Stimulated activated naive B cell treated with anti-CD40 and anti-IgM and Interleukin-4, amounts not matched to agents 10 μg/mL and 1 μg/mL and 100 μg/mL, for 72 hours (primary cell): ENCODE results near the gene UBN1.
"Not testable (repeated sequence)": the region's sequence is repeated elsewhere in the genome, so short reads cannot be mapped to it uniquely, and the experiment has no call there.

Experiments used
- ATAC-seq, 2 donors: fragments of 150-1000 bp; cut with Tn5 transposase; replicated peaks; 2 replicates each; pipeline ENCODE4 v1.10.0; 2021; ENCODE audit warnings: moderate library complexity in 1 of 2
- DNase-seq: peaks from one replicate; pipeline ENCODE4 v3.0.0; 2021
- H3K27ac Mint-ChIP-seq: one replicate; pipeline ENCODE4 v1.8.0; 2022; ENCODE audit warnings: mild to moderate bottlenecking, mixed read lengths
- H3K27me3 Mint-ChIP-seq, 2 donors: one replicate each; pipeline ENCODE4 v1.8.0; 2022; ENCODE audit warnings: mixed read lengths in 2 of 2
- H3K36me3 Mint-ChIP-seq, 2 donors: one replicate each; pipeline ENCODE4 v1.8.0; 2022; ENCODE audit warnings: mixed read lengths in 2 of 2, mild to moderate bottlenecking in 1 of 2
- H3K4me1 Mint-ChIP-seq, 2 donors: one replicate each; pipeline ENCODE4 v1.8.0; 2022; ENCODE audit warnings: mixed read lengths in 2 of 2, mild to moderate bottlenecking in 1 of 2
- H3K4me3 Mint-ChIP-seq, 2 donors: one replicate each; pipeline ENCODE4 v1.8.0; 2022; ENCODE audit warnings: mild to moderate bottlenecking in 2 of 2, mixed read lengths in 2 of 2, moderate library complexity in 1 of 2
- H3K9me3 Mint-ChIP-seq, 2 donors: one replicate each; pipeline ENCODE4 v1.8.0; 2022; ENCODE audit warnings: mixed read lengths in 2 of 2, mild to moderate bottlenecking in 1 of 2

UBN1 gene

DNA sequence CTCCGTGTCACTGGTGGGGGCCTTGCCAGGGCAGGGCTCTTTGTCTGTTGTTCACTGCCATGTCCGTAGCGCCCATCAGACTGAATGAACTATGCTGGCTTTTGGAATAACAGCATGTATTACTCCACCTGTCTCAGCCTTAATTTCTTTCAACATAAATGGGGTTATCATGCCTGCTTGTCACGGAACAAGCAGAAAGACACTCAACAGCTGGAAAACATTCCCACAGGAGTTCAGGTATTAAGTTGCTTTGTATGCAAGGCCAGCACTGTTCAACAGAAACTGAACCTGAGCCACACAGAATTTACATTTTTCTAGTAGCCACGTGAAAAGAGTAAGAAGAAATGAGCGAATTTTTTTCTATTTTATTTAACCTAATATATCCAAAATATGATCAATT is 76.6 kb downstream of the UBN1 start:
- Mint-ChIP-seq H3K27ac (no peak overlapping the region), H3K4me3 (no peak overlapping the region), H3K27me3 (peaks cover 19 to 21% of the 10 kb centered on the region in 2 donors), H3K9me3 (peaks cover 8 to 14% of the 10 kb centered on the region in 2 donors), H3K4me1 (no peaks in the 10 kb centered on the region), H3K36me3 (peaks cover 5 to 6% of the 10 kb centered on the region in 2 donors)
- DNase-seq (no peak), ATAC-seq (no peak)

DNA sequence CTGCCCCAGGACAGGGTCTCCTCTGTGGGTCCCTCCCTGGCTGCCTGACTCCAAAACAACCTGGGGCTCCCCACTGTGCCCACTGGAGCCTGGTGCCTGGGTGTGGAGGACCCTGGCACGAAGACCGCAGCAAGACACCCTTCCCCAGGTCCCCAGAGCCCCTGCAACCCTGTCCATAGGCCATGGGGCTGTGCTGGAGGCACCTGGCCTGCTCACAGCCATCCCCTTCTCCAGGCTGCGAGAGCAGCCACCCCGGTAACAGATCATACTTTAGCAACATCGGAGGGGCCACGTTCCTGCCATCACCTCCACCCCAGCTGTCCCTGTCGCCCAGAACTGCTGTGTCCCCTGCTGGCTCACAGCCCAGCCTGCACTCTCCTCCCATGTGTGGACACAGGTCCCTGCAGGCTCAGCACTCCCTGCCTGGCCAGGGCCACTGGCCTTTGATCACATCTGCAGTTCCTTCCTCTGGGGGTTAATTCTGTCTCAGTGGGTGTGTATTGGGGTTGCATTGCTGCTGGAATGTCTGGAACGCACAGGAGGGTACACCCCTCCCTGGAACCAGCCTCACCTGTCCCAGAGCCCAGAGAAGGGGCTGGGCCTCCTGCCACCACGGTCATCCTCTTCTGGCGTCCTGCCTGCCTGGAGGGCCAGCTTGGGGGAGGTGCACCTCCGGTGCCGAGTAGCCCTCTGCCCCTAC is 77.5 kb downstream of the UBN1 start:
- H3K27ac Mint-ChIP-seq = no peak overlapping the region
- DNase-seq = no peak

GRCh38 chr16:4925293-4925607 is 78.0 kb downstream of the UBN1 start:
- no peak overlapping the region for H3K4me3 Mint-ChIP-seq
- DNase-seq (no peak), ATAC-seq (no peak)
- H3K27ac Mint-ChIP-seq = no peak overlapping the region
- peaks cover 11 to 14% of the 10 kb centered on the region in 2 donors for H3K9me3 Mint-ChIP-seq
- H3K27me3 Mint-ChIP-seq = peaks cover 18 to 26% of the 10 kb centered on the region in 2 donors
- H3K4me1 Mint-ChIP-seq = no peaks in the 10 kb centered on the region
- H3K36me3 Mint-ChIP-seq = peaks cover 6 to 10% of the 10 kb centered on the region in 2 donors

More for the DNA sequence above, 77.5 kb downstream of the UBN1 start:
- H3K36me3 Mint-ChIP-seq = peaks cover 6 to 10% of the 10 kb centered on the region in 2 donors
- ATAC-seq = no peak
- peaks cover 11 to 14% of the 10 kb centered on the region in 2 donors for H3K9me3 Mint-ChIP-seq
- H3K4me1 Mint-ChIP-seq = no peaks in the 10 kb centered on the region
- H3K27me3 Mint-ChIP-seq = peaks cover 17 to 26% of the 10 kb centered on the region in 2 donors
- no peak overlapping the region for H3K4me3 Mint-ChIP-seq

DNA sequence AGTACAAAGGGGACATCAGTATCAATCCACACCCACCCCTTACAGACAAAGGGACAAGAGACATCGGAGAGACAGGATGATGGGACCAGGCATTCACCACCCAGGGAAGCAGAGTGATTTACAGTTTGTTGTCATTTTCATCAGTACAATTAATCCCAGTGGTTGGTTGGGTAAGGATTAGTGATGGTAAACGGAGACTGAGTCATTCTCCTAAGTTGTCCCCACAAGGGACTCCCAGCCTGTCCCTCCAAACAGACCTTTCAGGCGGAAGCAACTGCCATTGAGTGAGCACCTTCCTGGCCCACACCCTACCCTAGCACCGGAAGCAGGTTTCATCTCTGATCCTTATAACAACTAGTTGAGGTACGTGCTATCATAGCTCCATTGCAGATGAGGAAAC is 78.5 kb downstream of the UBN1 start:
- DNase-seq (no peak), ATAC-seq (no peak)
- H3K9me3 Mint-ChIP-seq = peaks cover 11 to 14% of the 10 kb centered on the region in 2 donors
- no peak overlapping the region for H3K4me3 Mint-ChIP-seq
- H3K27me3 Mint-ChIP-seq = peaks cover 23 to 28% of the 10 kb centered on the region in 2 donors
- H3K27ac Mint-ChIP-seq = no peak overlapping the region
- H3K36me3 Mint-ChIP-seq = peaks cover 6 to 10% of the 10 kb centered on the region in 2 donors
- no peaks in the 10 kb centered on the region for H3K4me1 Mint-ChIP-seq

GRCh38 chr16:4926928-4927327 is 79.6 kb downstream of the UBN1 start:
- Mint-ChIP-seq H3K9me3 (peaks cover 11 to 14% of the 10 kb centered on the region in 2 donors), H3K4me1 (no peaks in the 10 kb centered on the region), H3K36me3 (peaks cover 6 to 10% of the 10 kb centered on the region in 2 donors), H3K27ac (no peak overlapping the region), H3K27me3 (peaks cover 25 to 32% of the 10 kb centered on the region in 2 donors), H3K4me3 (no peak overlapping the region)
- DNase-seq (no peak), ATAC-seq (no peak)

DNA sequence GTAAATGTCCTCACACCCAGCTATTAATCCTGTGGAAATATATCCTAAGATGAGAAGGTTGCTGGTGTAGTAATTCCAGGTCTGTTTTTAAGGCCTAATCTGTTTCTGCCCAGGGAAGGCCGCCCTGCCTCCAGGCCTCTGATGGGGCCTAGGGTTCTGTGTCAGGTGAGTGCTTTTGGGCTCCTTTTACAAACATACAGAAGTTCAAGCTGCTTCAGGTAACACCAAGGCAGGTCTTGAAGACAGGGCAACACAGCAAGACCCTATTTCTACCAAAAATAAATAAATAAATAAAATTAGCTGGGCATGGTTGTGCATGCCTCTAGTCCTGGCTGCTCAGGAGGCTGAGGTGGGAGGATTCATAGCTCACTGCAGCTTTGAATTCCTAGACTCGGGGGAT is 80.4 kb downstream of the UBN1 start:
- ATAC-seq (no peak), DNase-seq (no peak)
- Mint-ChIP-seq H3K9me3 (peaks cover 11 to 14% of the 10 kb centered on the region in 2 donors), H3K36me3 (peaks cover 6 to 10% of the 10 kb centered on the region in 2 donors), H3K4me1 (no peaks in the 10 kb centered on the region), H3K27ac (no peak overlapping the region), H3K4me3 (no peak overlapping the region), H3K27me3 (peaks cover 25 to 32% of the 10 kb centered on the region in 2 donors)

DNA sequence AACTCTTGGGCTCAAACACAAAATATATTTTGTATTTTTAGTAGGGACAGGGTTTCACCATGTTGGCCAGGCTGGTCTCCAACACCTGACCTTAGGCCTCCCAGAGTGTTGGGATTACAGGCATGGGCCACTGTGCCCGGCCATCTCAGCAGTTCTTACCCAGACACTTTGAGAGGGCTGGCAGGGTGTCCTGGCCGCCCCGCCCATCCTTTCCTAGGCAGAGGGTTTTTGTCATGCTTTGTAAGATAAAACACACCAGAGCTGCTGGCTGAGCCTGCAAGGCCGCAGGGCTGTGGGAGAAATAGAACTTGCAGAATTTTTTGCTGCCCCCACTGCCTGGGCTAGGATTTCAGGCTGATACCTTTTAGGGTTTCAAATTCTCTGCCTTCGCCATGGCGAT is 80.9 kb downstream of the UBN1 start:
- no peak for ATAC-seq
- peaks cover 21 to 32% of the 10 kb centered on the region in 2 donors for H3K27me3 Mint-ChIP-seq
- H3K9me3 Mint-ChIP-seq = peaks cover 11 to 14% of the 10 kb centered on the region in 2 donors
- H3K27ac Mint-ChIP-seq = no peak overlapping the region
- H3K36me3 Mint-ChIP-seq = peaks cover 6 to 10% of the 10 kb centered on the region in 2 donors
- H3K4me1 Mint-ChIP-seq = no peaks in the 10 kb centered on the region
- no peak overlapping the region for H3K4me3 Mint-ChIP-seq
- DNase-seq = no peak

GRCh38 chr16:4929619-4930018 is 82.3 kb downstream of the UBN1 start:
- not testable (repeated sequence) for H3K36me3 Mint-ChIP-seq, H3K27ac Mint-ChIP-seq, ATAC-seq, DNase-seq, H3K4me3 Mint-ChIP-seq, H3K4me1 Mint-ChIP-seq
- peaks cover 27 to 37% of the 10 kb centered on the region in 2 donors for H3K27me3 Mint-ChIP-seq
- peaks cover 11 to 14% of the 10 kb centered on the region in 2 donors for H3K9me3 Mint-ChIP-seq

GRCh38 chr16:4931381-4931780 is 84.1 kb downstream of the UBN1 start:
- peaks cover 35 to 44% of the 10 kb centered on the region in 2 donors for H3K27me3 Mint-ChIP-seq
- no peak overlapping the region for H3K4me3 Mint-ChIP-seq
- H3K27ac Mint-ChIP-seq = no peak overlapping the region
- peaks cover 8% of the 10 kb centered on the region in 2 donors for H3K9me3 Mint-ChIP-seq
- ATAC-seq (no peak), DNase-seq (no peak)
- peaks cover 0 to 2% of the 10 kb centered on the region in 2 donors for H3K4me1 Mint-ChIP-seq
- H3K36me3 Mint-ChIP-seq = peaks cover 6 to 10% of the 10 kb centered on the region in 2 donors
